Neutrophil (primary cell): ENCODE data around the gene C2CD2.

Experiments used
- H3K27ac ChIP-seq: fragments of 200-600 bp; sonication (generic); 2 replicates; pipeline ENCODE4 v1.5.1; 2016; ENCODE audit warnings: mild to moderate bottlenecking, moderate library complexity
- H3K27me3 ChIP-seq: fragments of 200-600 bp; sonication (generic); 2 replicates; pipeline ENCODE4 v1.6.0; 2016; ENCODE audit warnings: mild to moderate bottlenecking
- H3K36me3 ChIP-seq: fragments of 200-600 bp; sonication (generic); 2 replicates; pipeline ENCODE4 v1.5.1; 2017
- H3K4me1 ChIP-seq, 2 experiments: fragments of 200-600 bp in 1 of 2; sonication (generic) in 1 of 2; 1 replicate in 1 of 2; 2 replicates in 1 of 2; pipeline versions ENCODE4 v1.5.1 to v1.6.1; 2013 to 2016; ENCODE audit warnings: low read depth in 1 of 2, low read length in 1 of 2, mild to moderate bottlenecking in 1 of 2, moderate library complexity in 1 of 2; ENCODE audit not compliant: control insufficient read depth in 1 of 2, insufficient read depth in 1 of 2
- H3K4me3 ChIP-seq, 2 experiments: fragments of 200-600 bp in 1 of 2; sonication (generic) in 1 of 2; 1 replicate in 1 of 2; 2 replicates in 1 of 2; pipeline ENCODE4 v1.5.1; 2013 to 2016; ENCODE audit warnings: low read depth in 1 of 2, low read length in 1 of 2, mild to moderate bottlenecking in 1 of 2, moderate library complexity in 1 of 2
- H3K9me3 ChIP-seq: fragments of 200-600 bp; sonication (generic); 2 replicates; pipeline ENCODE4 v1.5.1; 2016
- TF ChIP-seq, protein P1 (sequence below): fragments of 200-600 bp; sonication (generic); IDR thresholded peaks from 2 replicates; pipeline ENCODE4 v1.5.1; 2016; ENCODE audit warnings: antibody characterized with exemption

The C2CD2 gene

DNA sequence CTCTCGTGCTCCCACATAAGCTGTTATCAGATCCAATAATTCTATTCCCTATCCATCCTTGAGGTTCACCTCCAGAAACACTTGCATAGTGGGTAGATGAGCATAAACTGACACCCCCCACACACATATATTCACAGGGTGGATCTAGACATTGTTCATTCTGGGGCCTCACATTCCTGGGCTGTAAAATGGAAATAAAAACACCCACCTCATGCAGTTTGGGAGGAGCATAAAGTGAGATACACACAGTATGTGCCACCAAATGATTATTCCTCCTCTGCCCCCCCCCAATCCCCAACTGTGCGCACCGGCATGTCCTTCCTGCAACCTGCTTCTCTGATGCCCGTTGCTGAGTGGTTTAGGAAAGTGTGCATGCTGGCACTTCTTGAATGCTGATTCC lies 92.6 kb downstream of the C2CD2 start:
- Histone ChIP-seq H3K27me3 (no peaks in the 10 kb centered on the region), H3K4me1 (no peaks in the 10 kb centered on the region), H3K27ac (no peak overlapping the region), H3K4me3 (no peak overlapping the region), H3K36me3 (peaks cover 9% of the 10 kb centered on the region), H3K9me3 (no peaks in the 10 kb centered on the region)
- TF ChIP-seq, protein P1, sequence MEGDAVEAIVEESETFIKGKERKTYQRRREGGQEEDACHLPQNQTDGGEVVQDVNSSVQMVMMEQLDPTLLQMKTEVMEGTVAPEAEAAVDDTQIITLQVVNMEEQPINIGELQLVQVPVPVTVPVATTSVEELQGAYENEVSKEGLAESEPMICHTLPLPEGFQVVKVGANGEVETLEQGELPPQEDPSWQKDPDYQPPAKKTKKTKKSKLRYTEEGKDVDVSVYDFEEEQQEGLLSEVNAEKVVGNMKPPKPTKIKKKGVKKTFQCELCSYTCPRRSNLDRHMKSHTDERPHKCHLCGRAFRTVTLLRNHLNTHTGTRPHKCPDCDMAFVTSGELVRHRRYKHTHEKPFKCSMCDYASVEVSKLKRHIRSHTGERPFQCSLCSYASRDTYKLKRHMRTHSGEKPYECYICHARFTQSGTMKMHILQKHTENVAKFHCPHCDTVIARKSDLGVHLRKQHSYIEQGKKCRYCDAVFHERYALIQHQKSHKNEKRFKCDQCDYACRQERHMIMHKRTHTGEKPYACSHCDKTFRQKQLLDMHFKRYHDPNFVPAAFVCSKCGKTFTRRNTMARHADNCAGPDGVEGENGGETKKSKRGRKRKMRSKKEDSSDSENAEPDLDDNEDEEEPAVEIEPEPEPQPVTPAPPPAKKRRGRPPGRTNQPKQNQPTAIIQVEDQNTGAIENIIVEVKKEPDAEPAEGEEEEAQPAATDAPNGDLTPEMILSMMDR = no peak

- H3K27ac ChIP-seq = no peak overlapping the region
- TF ChIP-seq, protein P1 = no peak
These were observed 94.4 kb downstream of the C2CD2 start for GRCh38 chr21:41859297-41859980.

DNA sequence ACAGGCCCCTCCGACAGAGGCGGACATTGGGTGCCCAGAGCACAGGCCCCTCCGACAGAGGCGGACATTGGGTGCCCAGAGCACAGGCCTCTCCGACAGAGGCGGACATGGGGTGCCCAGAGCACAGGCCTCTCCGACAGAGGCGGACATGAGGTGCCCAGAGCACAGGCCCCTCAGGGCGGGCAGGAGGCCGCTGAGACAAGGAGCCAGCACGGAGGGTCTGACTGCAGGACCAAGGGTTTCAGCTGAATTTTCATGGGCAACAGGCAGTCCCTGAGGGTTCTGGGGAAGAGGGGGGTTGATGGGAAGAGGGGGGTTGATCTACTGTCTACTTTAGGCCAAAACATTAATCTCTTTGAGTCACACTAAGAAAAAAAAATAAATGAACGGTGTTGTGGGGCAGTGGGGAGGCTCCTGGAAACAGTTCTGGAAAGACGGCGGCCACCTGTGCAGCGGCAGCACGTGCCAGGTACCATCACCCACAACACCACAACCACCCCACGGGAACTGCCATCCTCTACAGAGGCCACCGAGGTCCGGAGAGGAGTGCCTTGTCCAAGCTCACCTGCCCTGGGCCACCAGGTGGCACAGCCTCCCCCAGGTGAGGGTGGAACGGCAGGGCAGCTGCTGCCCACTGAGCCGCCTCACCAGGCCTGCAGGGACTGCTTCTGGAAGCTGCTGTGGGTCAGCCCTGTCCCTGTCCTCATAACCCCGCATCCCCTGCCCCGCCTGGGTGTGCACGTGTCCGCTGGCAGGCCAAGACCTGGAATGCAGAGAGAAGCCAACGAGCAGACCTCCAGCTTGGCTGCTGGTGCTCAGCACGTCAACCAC lies 95.1 kb downstream of the C2CD2 start:
- TF ChIP-seq, protein P1 = no peak
- Histone ChIP-seq H3K4me1 (no peaks in the 10 kb centered on the region), H3K9me3 (no peaks in the 10 kb centered on the region), H3K4me3 (no peak overlapping the region), H3K36me3 (peaks cover 27% of the 10 kb centered on the region), H3K27ac (no peak overlapping the region), H3K27me3 (no peaks in the 10 kb centered on the region)

More at GRCh38 chr21:41859297-41859980, 94.4 kb downstream of the C2CD2 start:
- H3K27me3 ChIP-seq = no peaks in the 10 kb centered on the region
- no peaks in the 10 kb centered on the region for H3K4me1 ChIP-seq
- H3K36me3 ChIP-seq = peaks cover 20% of the 10 kb centered on the region
- no peaks in the 10 kb centered on the region for H3K9me3 ChIP-seq
- H3K4me3 ChIP-seq = no peak overlapping the region

GRCh38 chr21:41857771-41858300 lies 96.0 kb downstream of the C2CD2 start:
- no peaks in the 10 kb centered on the region for H3K9me3 ChIP-seq
- no peak overlapping the region for H3K27ac ChIP-seq
- peaks cover 30% of the 10 kb centered on the region for H3K36me3 ChIP-seq
- H3K4me1 ChIP-seq = no peaks in the 10 kb centered on the region
- TF ChIP-seq, protein P1 = no peak
- no peak overlapping the region for H3K4me3 ChIP-seq
- no peaks in the 10 kb centered on the region for H3K27me3 ChIP-seq

GRCh38 chr21:41856572-41856971 lies 97.2 kb downstream of the C2CD2 start:
- TF ChIP-seq, protein P1 = no peak
- Histone ChIP-seq H3K27me3 (no peaks in the 10 kb centered on the region), H3K36me3 (peaks cover 30% of the 10 kb centered on the region), H3K4me1 (no peaks in the 10 kb centered on the region), H3K9me3 (no peaks in the 10 kb centered on the region), H3K4me3 (no peak overlapping the region), H3K27ac (no peak overlapping the region)
